Nephron progenitor cell (in vitro differentiated cells): Measurements from ENCODE around the gene CCDC63.

Experiments
- DNase-seq: peaks from one replicate; pipeline ENCODE4 v3.0.0; 2021
- H3K27ac Mint-ChIP-seq: 2 replicates; pipeline ENCODE4 v1.8.0; 2021; ENCODE audit warnings: mild to moderate bottlenecking, moderate library complexity, mixed read lengths
- H3K27me3 Mint-ChIP-seq: 2 replicates; pipeline ENCODE4 v1.8.0; 2021; ENCODE audit warnings: mild to moderate bottlenecking, low read depth, mixed read lengths; ENCODE audit not compliant: poor library complexity
- H3K36me3 Mint-ChIP-seq: 2 replicates; pipeline ENCODE4 v1.8.0; 2021; ENCODE audit warnings: low read depth, mixed read lengths
- H3K4me1 Mint-ChIP-seq: 2 replicates; pipeline ENCODE4 v1.8.0; 2021; ENCODE audit warnings: mixed read lengths
- H3K4me3 Mint-ChIP-seq: 2 replicates; pipeline ENCODE4 v1.8.0; 2021; ENCODE audit warnings: mild to moderate bottlenecking, moderate library complexity, mixed read lengths
- H3K9me3 Mint-ChIP-seq: 2 replicates; pipeline ENCODE4 v1.8.0; 2021; ENCODE audit warnings: mild to moderate bottlenecking, moderate library complexity, mixed read lengths
- CTCF ChIP-seq: fragments of 200-600 bp; sonication (generic); IDR thresholded peaks from 2 replicates; pipeline ENCODE4 v1.5.0; 2021; ENCODE audit warnings: antibody characterized with exemption

The CCDC63 gene

GRCh38 chr12:110885152-110885840 is 38.5 kb downstream of the CCDC63 start:
- no peak overlapping the region for H3K27ac Mint-ChIP-seq
- DNase-seq: peak; percentile 19

GRCh38 chr12:110888256-110888991 is 41.6 kb downstream of the CCDC63 start:
- Mint-ChIP-seq H3K27me3 (peaks cover 21% of the 10 kb centered on the region), H3K27ac (no peak overlapping the region), H3K4me3 (no peak overlapping the region), H3K9me3 (no peaks in the 10 kb centered on the region), H3K36me3 (no peaks in the 10 kb centered on the region), H3K4me1 (peaks cover 22% of the 10 kb centered on the region)
- TF ChIP-seq CTCF: no peak
- DNase-seq: no peak

More at GRCh38 chr12:110885152-110885840, 38.5 kb downstream of the CCDC63 start:
- Mint-ChIP-seq H3K9me3 (peaks cover 4% of the 10 kb centered on the region), H3K4me1 (peaks cover 22% of the 10 kb centered on the region), H3K36me3 (no peaks in the 10 kb centered on the region), H3K4me3 (no peak overlapping the region), H3K27me3 (peaks cover 20% of the 10 kb centered on the region)
- TF ChIP-seq CTCF: no peak

- DNase-seq: no peak
- H3K36me3 Mint-ChIP-seq: no peaks in the 10 kb centered on the region
- H3K4me3 Mint-ChIP-seq: no peak overlapping the region
- no peaks in the 10 kb centered on the region for H3K9me3 Mint-ChIP-seq
- no peak overlapping the region for H3K27ac Mint-ChIP-seq
- H3K4me1 Mint-ChIP-seq: peaks cover 16% of the 10 kb centered on the region
- H3K27me3 Mint-ChIP-seq: peaks cover 24% of the 10 kb centered on the region
- TF ChIP-seq CTCF: no peak
Measured at GRCh38 chr12:110889361-110889760, 42.6 kb downstream of the CCDC63 start.

- Mint-ChIP-seq H3K4me3 (no peak overlapping the region), H3K27me3 (peaks cover 26% of the 10 kb centered on the region), H3K4me1 (no peaks in the 10 kb centered on the region), H3K9me3 (no peaks in the 10 kb centered on the region), H3K27ac (no peak overlapping the region), H3K36me3 (no peaks in the 10 kb centered on the region)
- TF ChIP-seq CTCF: no peak
- no peak for DNase-seq
Measured at GRCh38 chr12:110893956-110894355, 47.2 kb downstream of the CCDC63 start.

- Mint-ChIP-seq H3K4me1 (no peaks in the 10 kb centered on the region), H3K27me3 (peaks cover 15% of the 10 kb centered on the region)
Measured at GRCh38 chr12:110896559-110896958, 49.8 kb downstream of the CCDC63 start.

More at GRCh38 chr12:110896559-110896958, 49.8 kb downstream of the CCDC63 start:
- DNase-seq: no peak
- no peak overlapping the region for H3K4me3 Mint-ChIP-seq
- TF ChIP-seq CTCF: no peak
- no peak overlapping the region for H3K27ac Mint-ChIP-seq
- no peaks in the 10 kb centered on the region for H3K9me3 Mint-ChIP-seq
- no peaks in the 10 kb centered on the region for H3K36me3 Mint-ChIP-seq
